Mesenchymal stem cell (in vitro differentiated cells and primary cell): ENCODE data around the gene CTNNA3.
A peak's percentile ranks its signal among the peaks of the same experiment; 100 is the strongest.
"Not testable (repeated sequence)": the region's sequence is repeated elsewhere in the genome, so short reads cannot be mapped to it uniquely, and the experiment has no call there.

Experiments used
- DNase-seq: peaks from one replicate; pipeline ENCODE4 v3.0.0-alpha.2; 2013
- H2AFZ ChIP-seq: one replicate; pipeline ENCODE4 v1.6.1; 2013; ENCODE audit warnings: low read depth, mild to moderate bottlenecking, control low read depth, inconsistent platforms, low read length, moderate library complexity
- H2AK5ac ChIP-seq: 2 replicates; pipeline ENCODE4 v1.6.1; 2013; ENCODE audit warnings: low read length, moderate library complexity, mild to moderate bottlenecking, inconsistent platforms; ENCODE audit not compliant: severe bottlenecking
- H2BK120ac ChIP-seq: one replicate; pipeline ENCODE4 v1.6.1; 2013; ENCODE audit warnings: low read depth, mild to moderate bottlenecking, inconsistent platforms, low read length, moderate library complexity
- H2BK12ac ChIP-seq, 2 experiments: one replicate each; pipeline ENCODE4 v1.6.1; 2013; ENCODE audit warnings: inconsistent platforms in 2 of 2, low read length in 2 of 2, mild to moderate bottlenecking in 2 of 2, moderate library complexity in 2 of 2, control low read depth in 1 of 2
- H2BK15ac ChIP-seq: one replicate; pipeline ENCODE4 v1.6.1; 2013; ENCODE audit warnings: mild to moderate bottlenecking, low read depth, inconsistent platforms; ENCODE audit not compliant: poor library complexity, severe bottlenecking
- H2BK5ac ChIP-seq: 2 replicates; pipeline ENCODE4 v1.6.1; 2013; ENCODE audit warnings: low read depth, mild to moderate bottlenecking, low read length, control low read depth, inconsistent platforms; ENCODE audit not compliant: poor library complexity, severe bottlenecking
- H3K14ac ChIP-seq, 2 experiments: one replicate each; pipeline ENCODE4 v1.6.1; 2013; ENCODE audit warnings: inconsistent platforms in 2 of 2, low read length in 2 of 2, control low read depth in 1 of 2, mild to moderate bottlenecking in 1 of 2, moderate library complexity in 1 of 2
- H3K18ac ChIP-seq, 2 experiments: one replicate each; pipeline ENCODE4 v1.6.1; 2013; ENCODE audit warnings: inconsistent platforms in 2 of 2, low read length in 2 of 2, control low read depth in 1 of 2, low read depth in 1 of 2, mild to moderate bottlenecking in 1 of 2
- H3K23ac ChIP-seq, 2 experiments: one replicate each; pipeline ENCODE4 v1.6.1; 2013; ENCODE audit warnings: inconsistent platforms in 2 of 2, low read length in 2 of 2, mild to moderate bottlenecking in 2 of 2, moderate library complexity in 2 of 2, control low read depth in 1 of 2
- H3K27ac ChIP-seq: 2 replicates; pipeline ENCODE4 v1.5.1; 2013; ENCODE audit warnings: mild to moderate bottlenecking, moderate library complexity, low read length, control low read depth, inconsistent platforms; ENCODE audit not compliant: poor library complexity, severe bottlenecking
- H3K27me3 ChIP-seq, 2 experiments: 2 replicates each; pipeline versions ENCODE4 v1.6.1 to v1.7.0; 2013; ENCODE audit warnings: low read length in 2 of 2, mild to moderate bottlenecking in 2 of 2, moderate library complexity in 2 of 2, control low read depth in 1 of 2, inconsistent platforms in 1 of 2; ENCODE audit not compliant: control insufficient read depth in 1 of 2, insufficient read depth in 1 of 2
- H3K36me3 ChIP-seq, 2 experiments: 2 replicates each; pipeline versions ENCODE4 v1.6.1 to v1.7.0; 2013; ENCODE audit warnings: low read length in 2 of 2, control low read depth in 1 of 2, inconsistent platforms in 1 of 2, low read depth in 1 of 2, mild to moderate bottlenecking in 1 of 2; ENCODE audit not compliant: insufficient read depth in 2 of 2, control insufficient read depth in 1 of 2
- H3K4ac ChIP-seq, 2 experiments: one replicate each; pipeline ENCODE4 v1.6.1; 2013; ENCODE audit warnings: inconsistent platforms in 2 of 2, low read length in 2 of 2, mild to moderate bottlenecking in 2 of 2, moderate library complexity in 2 of 2, control low read depth in 1 of 2, low read depth in 1 of 2
- H3K4me1 ChIP-seq: 2 replicates; pipeline ENCODE4 v1.6.1; 2013; ENCODE audit warnings: low read depth, low read length, control low read depth; ENCODE audit not compliant: control insufficient read depth, insufficient read depth
- H3K4me2 ChIP-seq: 2 replicates; pipeline ENCODE4 v1.6.1; 2013; ENCODE audit warnings: low read length, mild to moderate bottlenecking, inconsistent platforms; ENCODE audit not compliant: poor library complexity, severe bottlenecking
- H3K4me3 ChIP-seq, 2 experiments: 2 replicates each; pipeline versions ENCODE4 v1.5.1 to v1.7.0; 2013; ENCODE audit warnings: low read length in 2 of 2, mild to moderate bottlenecking in 2 of 2, control low read depth in 1 of 2, low read depth in 1 of 2; ENCODE audit not compliant: insufficient read depth in 1 of 2
- H3K79me1 ChIP-seq: replicated peaks from 2 replicates; pipeline ENCODE4 v1.6.1; 2013; ENCODE audit warnings: mild to moderate bottlenecking, control low read depth, low read length, inconsistent platforms; ENCODE audit not compliant: poor library complexity, severe bottlenecking
- H3K9ac ChIP-seq: 2 replicates; pipeline ENCODE4 v1.7.0; 2013; ENCODE audit warnings: mild to moderate bottlenecking, low read length, moderate library complexity
- H3K9me3 ChIP-seq: 2 replicates; pipeline ENCODE4 v1.7.0; 2013; ENCODE audit warnings: mild to moderate bottlenecking, low read length; ENCODE audit not compliant: control insufficient read depth
- H4K8ac ChIP-seq: one replicate; pipeline ENCODE4 v1.6.1; 2013; ENCODE audit warnings: inconsistent platforms, mild to moderate bottlenecking, low read length, moderate library complexity
- H4K91ac ChIP-seq: one replicate; pipeline ENCODE4 v1.6.1; 2013; ENCODE audit warnings: mild to moderate bottlenecking, low read length, inconsistent platforms
- WGBS: methylation state at CpG from one replicate; pipeline ENCODE4 v1.1.7; 2013; ENCODE audit warnings: mixed read lengths; 5-methylcytosine and 5-hydroxymethylcytosine counted together

CTNNA3 gene

GRCh38 chr10:67695555-67695954 is 440 bp downstream of the CTNNA3 start:
- H4K8ac ChIP-seq = no peak overlapping the region
- H3K9me3 ChIP-seq = no peaks in the 10 kb centered on the region
- no peaks in the 10 kb centered on the region for H3K36me3 ChIP-seq
- peaks cover 0 to 32% of the 10 kb centered on the region in 2 experiments for H3K27me3 ChIP-seq
- no peak overlapping the region for H3K4ac ChIP-seq
- WGBS = 73% methylated on average over 5 of the region's 5 CpGs
- H2BK12ac ChIP-seq = no peak overlapping the region
- no peak overlapping the region for H2AFZ ChIP-seq
- H3K18ac ChIP-seq = no peak overlapping the region
- no peak overlapping the region for H3K14ac ChIP-seq
- no peak overlapping the region for H3K27ac ChIP-seq
- no peak overlapping the region for H2BK5ac ChIP-seq
- peak overlapping the region; percentile 17 for H3K9ac ChIP-seq
- H2BK120ac ChIP-seq = no peak overlapping the region
- no peak overlapping the region for H2AK5ac ChIP-seq
- H2BK15ac ChIP-seq = no peak overlapping the region
- H3K4me3 ChIP-seq = no peak overlapping the region
- H3K4me2 ChIP-seq = no peak overlapping the region
- no peak overlapping the region for H4K91ac ChIP-seq
- H3K79me1 ChIP-seq = no peaks in the 10 kb centered on the region
- DNase-seq = no peak
- H3K23ac ChIP-seq = no peak overlapping the region
- H3K4me1 ChIP-seq = no peaks in the 10 kb centered on the region

GRCh38 chr10:67691861-67692260 is 4.1 kb downstream of the CTNNA3 start:
- H4K8ac ChIP-seq, H3K4me3 ChIP-seq, H3K9ac ChIP-seq, H3K23ac ChIP-seq, H3K4me2 ChIP-seq, DNase-seq, H3K27ac ChIP-seq, H2AK5ac ChIP-seq, H2BK12ac ChIP-seq, H2AFZ ChIP-seq, H3K36me3 ChIP-seq, H3K4me1 ChIP-seq, H3K79me1 ChIP-seq, H3K9me3 ChIP-seq, H3K14ac ChIP-seq, H2BK120ac ChIP-seq, H3K18ac ChIP-seq, H2BK5ac ChIP-seq, H4K91ac ChIP-seq, H2BK15ac ChIP-seq, H3K4ac ChIP-seq: not testable (repeated sequence)
- WGBS = no CpG with 5 or more reads among the region's 25 CpGs
- H3K27me3 ChIP-seq = peaks cover 0 to 26% of the 10 kb centered on the region in 2 experiments

GRCh38 chr10:67690540-67690939 is 5.5 kb downstream of the CTNNA3 start:
- not testable (repeated sequence) for H2AFZ ChIP-seq, H3K9me3 ChIP-seq, H3K4me3 ChIP-seq, H2BK120ac ChIP-seq, H3K4ac ChIP-seq, H3K79me1 ChIP-seq, H3K18ac ChIP-seq, DNase-seq, H3K9ac ChIP-seq, H4K91ac ChIP-seq, H3K4me1 ChIP-seq, H3K14ac ChIP-seq, H2BK5ac ChIP-seq, H3K23ac ChIP-seq, H3K36me3 ChIP-seq, H3K4me2 ChIP-seq, H4K8ac ChIP-seq, H2AK5ac ChIP-seq, H3K27ac ChIP-seq, H2BK12ac ChIP-seq, H2BK15ac ChIP-seq
- 93% methylated on average over 6 of the region's 7 CpGs for WGBS
- peaks cover 0 to 14% of the 10 kb centered on the region in 2 experiments for H3K27me3 ChIP-seq

GRCh38 chr10:67684140-67684539 is 11.9 kb downstream of the CTNNA3 start:
- not testable (repeated sequence) for H2BK5ac ChIP-seq, H3K23ac ChIP-seq, H3K18ac ChIP-seq, H3K4me2 ChIP-seq, H3K36me3 ChIP-seq, H2BK15ac ChIP-seq, H3K27ac ChIP-seq, H3K4me1 ChIP-seq, H2BK12ac ChIP-seq, H3K14ac ChIP-seq, H3K4me3 ChIP-seq, H3K4ac ChIP-seq, DNase-seq, H2BK120ac ChIP-seq, H3K79me1 ChIP-seq, H4K91ac ChIP-seq, H3K9ac ChIP-seq, H3K27me3 ChIP-seq, H4K8ac ChIP-seq, H2AFZ ChIP-seq, H2AK5ac ChIP-seq
- 93% methylated on average over 8 of the region's 8 CpGs for WGBS
- H3K9me3 ChIP-seq = peaks cover 14% of the 10 kb centered on the region
